ENCODE measurements around the gene SLC25A53.
"Not testable (repeated sequence)": the region's sequence is repeated elsewhere in the genome, so short reads cannot be mapped to it uniquely, and the experiment has no call there.

Gene SLC25A53

GRCh38 chrX:104130808-104131207 lies 26.0 kb downstream of the SLC25A53 start:
- no peak for DNase-seq

- no peak for DNase-seq
Observed at GRCh38 chrX:104126856-104127255, 30.0 kb downstream of the SLC25A53 start.

GRCh38 chrX:104122829-104123228 lies 34.0 kb downstream of the SLC25A53 start:
- no peak for DNase-seq

GRCh38 chrX:104118765-104119164 lies 38.0 kb downstream of the SLC25A53 start:
- DNase-seq = no peak

GRCh38 chrX:104117759-104118158 lies 39.0 kb downstream of the SLC25A53 start:
- no peak for DNase-seq

GRCh38 chrX:104113222-104113965 lies 43.4 kb downstream of the SLC25A53 start:
- DNase-seq = peak; percentile 50

- peak; percentile 30 for DNase-seq
Observed at GRCh38 chrX:104112326-104112951, 44.4 kb downstream of the SLC25A53 start, which contains the start of gene ZCCHC18. Gene ZCCHC18 (plus strand): TSS chrX:104112523. CDS start chrX:104114112, 1,589 bp downstream.

GRCh38 chrX:104110491-104111240 lies 46.1 kb downstream of the SLC25A53 start:
- not testable (repeated sequence) for DNase-seq

- no peak for DNase-seq
Observed at GRCh38 chrX:104108955-104109354, 47.9 kb downstream of the SLC25A53 start.

- DNase-seq = no peak
Observed at GRCh38 chrX:104105330-104106262, 51.2 kb downstream of the SLC25A53 start.

GRCh38 chrX:104104676-104105075 lies 52.1 kb downstream of the SLC25A53 start:
- no peak for DNase-seq

- no peak for DNase-seq
Observed at GRCh38 chrX:104098919-104099318, 57.9 kb downstream of the SLC25A53 start.

GRCh38 chrX:104098151-104098808 lies 58.5 kb downstream of the SLC25A53 start:
- peak; percentile 12 for DNase-seq

GRCh38 chrX:104085919-104086318 lies 70.9 kb downstream of the SLC25A53 start:
- no peak for DNase-seq

GRCh38 chrX:104085477-104085876 lies 71.3 kb downstream of the SLC25A53 start:
- no peak for DNase-seq

GRCh38 chrX:104084534-104085277 lies 72.1 kb downstream of the SLC25A53 start:
- no peak for DNase-seq

GRCh38 chrX:104084063-104084462 lies 72.7 kb downstream of the SLC25A53 start:
- no peak for DNase-seq

- not testable (repeated sequence) for DNase-seq
Observed at GRCh38 chrX:104077854-104078253, 79.0 kb downstream of the SLC25A53 start.

- DNase-seq = not testable (repeated sequence)
Observed at GRCh38 chrX:104075778-104076445, 80.9 kb downstream of the SLC25A53 start, which contains the start of gene TMSB15C. Gene TMSB15C (minus strand): TSS chrX:104076236.

GRCh38 chrX:104062636-104063035 lies 94.2 kb downstream of the SLC25A53 start:
- not testable (repeated sequence) for DNase-seq

All from stimulated activated CD4-positive, alpha-beta T cell treated with anti-CD3 and anti-CD28 coated beads, Interleukin-1b, Interleukin-23, amount 100 ng/mL, for 48 hours (primary cell).